HepG2 (cell line): ENCODE measurements around the gene PLEKHH1. TPM values are rescaled to one million over a fixed set of nuclear protein-coding genes. Genes with fewer than 3 reads are reported as not detected.
"Not testable (repeated sequence)": the region's sequence is repeated elsewhere in the genome, so short reads cannot be mapped to it uniquely, and the experiment has no call there.

Source experiments
- ATAC-seq: fragments of 200-7000 bp; cut with Tn5 transposase; 3 replicates; pipeline ENCODE4 v1.9.1; 2020; ENCODE audit warnings: mild to moderate bottlenecking, moderate library complexity
- BruUV-seq: library from RNA; stranded (reverse); fragments of 400-500 nt; replicated peaks from 2 replicates; lab custom pipeline; 2021; lab: Mats Ljungman, UMichigan
- CTCF ChIA-PET: fragments of 300-600 bp; formaldehyde crosslinking; extraction: SDS; loops from one replicate; lab custom pipeline; 2021; ENCODE audit warnings: low total read pairs, inconsistent platforms, low intra/inter-chr PET ratio; lab: Yijun Ruan, JAX
- POLR2A ChIA-PET: fragments of 350-600 bp; sonication (Branson Sonifier 250); formaldehyde crosslinking; loops from one replicate; lab custom pipeline; 2020; ENCODE audit warnings: antibody characterized with exemption, inconsistent platforms; lab: Yijun Ruan, JAX
- DNase-seq: peaks from one replicate; pipeline ENCODE4 v3.0.0-alpha.2; 2015; ENCODE audit warnings: low spot score
- FAIRE-seq: peaks from 3 replicates; lab custom pipeline; 2011; peaks lifted over from hg19 to GRCh38; lab: Jason Lieb, UNC
- H2AFZ ChIP-seq: one replicate; pipeline ENCODE4 v1.6.1; 2011; ENCODE audit warnings: low read length, inconsistent platforms
- H3K27ac ChIP-seq: fragments of 300-600 bp; 3 replicates; pipeline ENCODE4 v1.8.0; 2011; ENCODE audit warnings: mixed run types, mild to moderate bottlenecking, mixed read lengths, low read length, inconsistent platforms; ENCODE audit not compliant: insufficient read depth; ENCODE audit errors: extremely low read length
- H3K27me3 ChIP-seq, 2 experiments: fragments of 200-600 bp in 1 of 2; 2 replicates in 1 of 2; 3 replicates in 1 of 2; pipeline versions ENCODE4 v1.6.0 to v1.8.0; 2011; ENCODE audit warnings: low read length in 2 of 2, mild to moderate bottlenecking in 2 of 2, moderate library complexity in 2 of 2, inconsistent platforms in 1 of 2; ENCODE audit not compliant: insufficient read depth in 2 of 2, control insufficient read depth in 1 of 2
- H3K36me3 ChIP-seq, 2 experiments: fragments of 200-600 bp in 1 of 2; replicated peaks in 1 of 2; 2 replicates in 1 of 2; 3 replicates in 1 of 2; pipeline versions ENCODE4 v1.5.1 to v1.8.0; 2011; ENCODE audit warnings: low read length in 2 of 2, inconsistent platforms in 1 of 2; ENCODE audit not compliant: insufficient read depth in 2 of 2, control insufficient read depth in 1 of 2
- H3K4me1 ChIP-seq: 2 replicates; pipeline ENCODE4 v1.5.1; 2012; ENCODE audit warnings: low read length, inconsistent platforms; ENCODE audit not compliant: insufficient read depth
- H3K4me2 ChIP-seq: 2 replicates; pipeline ENCODE4 v1.6.0; 2011; ENCODE audit warnings: low read depth, low read length, inconsistent platforms
- H3K4me3 ChIP-seq, 3 experiments: fragments of 200-600 bp in 1 of 3; sonication (generic), shearing (Covaris generic) in 1 of 3; replicated peaks in 1 of 3; 2 replicates each; pipeline ENCODE4 v1.5.1; 2011 to 2016; ENCODE audit warnings: low read length in 3 of 3, inconsistent platforms in 2 of 3, low read depth in 2 of 3, mild to moderate bottlenecking in 2 of 3, control low read depth in 1 of 3, mixed read lengths in 1 of 3; ENCODE audit not compliant: insufficient read depth in 1 of 3
- H3K79me2 ChIP-seq: one replicate; pipeline ENCODE4 v1.6.1; 2011; ENCODE audit warnings: low read length, inconsistent platforms; ENCODE audit not compliant: insufficient read depth
- H3K9ac ChIP-seq: 2 replicates; pipeline ENCODE4 v1.6.0; 2011; ENCODE audit warnings: mild to moderate bottlenecking, low read depth, low read length, inconsistent platforms; ENCODE audit not compliant: insufficient read depth
- H3K9me3 ChIP-seq: 2 replicates; pipeline ENCODE4 v1.5.1; 2012; ENCODE audit warnings: mild to moderate bottlenecking, low read length
- H4K20me1 ChIP-seq: 2 replicates; pipeline ENCODE4 v1.6.0; 2011; ENCODE audit warnings: inconsistent platforms, mild to moderate bottlenecking, low read length, moderate library complexity; ENCODE audit not compliant: insufficient read depth
- ATF7 ChIP-seq, 2 experiments: fragments of 450-650 bp in 1 of 2; sonication (generic) in 1 of 2; formaldehyde crosslinking in 1 of 2; IDR thresholded peaks; 2 replicates each; pipeline versions ENCODE4 v1.4.0 to v1.6.1; 2016 to 2020; ENCODE audit warnings: antibody characterized with exemption in 1 of 2, mild to moderate bottlenecking in 1 of 2, missing genetic modification reagents in 1 of 2
- LBX2 ChIP-seq: sonication (generic); formaldehyde crosslinking; IDR thresholded peaks from 2 replicates; pipeline ENCODE4 v1.5.0; 2020; ENCODE audit warnings: missing genetic modification reagents, mild to moderate bottlenecking, borderline replicate concordance
- MAFF ChIP-seq: IDR thresholded peaks from 2 replicates; pipeline ENCODE4 v1.6.1; 2011; ENCODE audit warnings: low read depth, low read length, improper control_type of control experiment
- MAFK ChIP-seq, 2 experiments: IDR thresholded peaks in 1 of 2; conservative IDR thresholded peaks in 1 of 2; 2 replicates each; pipeline ENCODE4 v1.6.1; 2011; ENCODE audit warnings: improper control_type of control experiment in 2 of 2, low read length in 2 of 2
- SOX13 ChIP-seq, 3 experiments: fragments of 450-650 bp in 1 of 3; sonication (generic) in 1 of 3; formaldehyde crosslinking in 1 of 3; IDR thresholded peaks in 2 of 3; conservative IDR thresholded peaks in 1 of 3; 2 replicates each; pipeline versions ENCODE4 v1.5.0 to v1.6.1; 2016 to 2020; ENCODE audit warnings: antibody characterized with exemption in 1 of 3, mild to moderate bottlenecking in 1 of 3, missing compliant biosample characterization in 1 of 3, missing genetic modification reagents in 1 of 3, moderate library complexity in 1 of 3
- THYN1 ChIP-seq: sonication (generic); formaldehyde crosslinking; IDR thresholded peaks from 2 replicates; pipeline ENCODE4 v1.8.1; 2023; ENCODE audit warnings: low read depth, mild to moderate bottlenecking, moderate library complexity, missing genetic modification reagents, borderline replicate concordance
- ZNF644 ChIP-seq: IDR thresholded peaks from 2 replicates; pipeline ENCODE4 v1.6.1; 2016; ENCODE audit warnings: low read depth
- WGBS: methylation state at CpG from one replicate; pipeline ENCODE4 v1.1.6; 2017; ENCODE audit warnings: low lambda C conversion rate; 5-methylcytosine and 5-hydroxymethylcytosine counted together
- in situ Hi-C: cut with HindIII; loops from 2 replicates; pipeline ENCODE4 v1.10.0; 2017; ENCODE audit warnings: low pct_unique_long_range_greater_than_20kb; ENCODE audit not compliant: extremely low pct_ligation_motif_present
- intact Hi-C: fragments of 100-400 bp; cut with micrococcal nuclease; formaldehyde crosslinking; loops from one replicate; pipeline ENCODE4 v1.10.0; 2022; ENCODE audit not compliant: unreplicated experiment
- polyA plus RNA-seq, 8 experiments: library from polyadenylated mRNA; depleted of rRNA in 3 of 8; stranded (reverse) in 7 of 8; unstranded in 1 of 8; fragments of >200 nt; fragmentation: Illumina TruSeq in 4 of 8; extraction: Trizol in 4 of 8; gene quantifications; 2 replicates each; pipeline versions ENCODE4 v1.2.1 to v1.2.3, GENCODE V29; 2011 to 2016; ENCODE audit warnings: low read depth in 4 of 8, missing spikeins in 1 of 8, mixed read lengths in 1 of 8; ENCODE audit not compliant: insufficient read depth in 1 of 8
- total RNA-seq, 5 experiments: library from RNA; depleted of rRNA; stranded (reverse); fragments of >200 nt; fragmentation: Illumina TruSeq; extraction: Trizol; gene quantifications; 2 replicates each; pipeline ENCODE4 v1.2.3, GENCODE V29; 2016; ENCODE audit warnings: low read depth in 1 of 5
- TF ChIP-seq, protein P1 (sequence below): sonication (generic); formaldehyde crosslinking; IDR thresholded peaks from 2 replicates; pipeline ENCODE4 v1.4.0; 2020; ENCODE audit warnings: missing genetic modification reagents

The PLEKHH1 gene
- total and polyA plus RNA-seq, 2 of the 13 experiments (the other 11 are each of a cell fraction or from before 2014, with no cell fraction given), result 8.6 to 15.8 TPM

DNA sequence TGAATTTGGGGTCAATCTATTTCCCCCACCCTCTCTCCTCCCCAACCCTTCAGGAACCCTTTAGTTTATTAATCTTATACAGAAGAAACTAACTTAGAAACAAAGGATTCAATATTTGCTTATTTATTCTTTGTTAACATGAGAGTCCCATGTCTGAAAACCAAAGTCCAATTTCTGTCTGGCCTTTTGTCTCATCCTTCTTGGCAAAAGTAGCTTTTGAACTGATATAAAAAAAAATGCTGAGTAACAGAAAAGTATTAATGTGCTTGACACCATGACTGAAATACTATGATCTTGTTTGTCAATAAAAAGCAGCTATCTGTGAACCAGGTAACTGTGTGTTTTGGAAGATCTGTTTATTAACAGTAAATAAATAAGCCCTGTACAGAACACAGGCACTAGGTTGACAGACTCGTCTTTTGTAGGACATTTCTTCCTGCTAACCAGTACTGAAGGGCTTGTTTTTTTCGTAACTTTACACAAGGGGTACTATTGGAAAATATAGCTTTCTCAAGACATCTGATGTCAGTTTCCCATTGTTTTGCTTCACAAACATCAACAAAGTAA, 56.2 kb downstream of the PLEKHH1 start:
- peaks cover 31% of the 10 kb centered on the region for H3K4me1 ChIP-seq
- in situ Hi-C loops, result loop anchor here (10.0 kb wide), 2 partner anchors 76 to 116 kb away; partner anchors contain the start of gene RDH12
- H3K27ac ChIP-seq, result no peak overlapping the region
- 47% methylated on average over 2 of the region's 2 CpGs for WGBS
- FAIRE-seq (peak; percentile 70), DNase-seq (no peak), ATAC-seq (no peak)
- no peaks in the 10 kb centered on the region for H3K27me3 ChIP-seq
- H3K9me3 ChIP-seq, result no peaks in the 10 kb centered on the region
- no peaks in the 10 kb centered on the region for H4K20me1 ChIP-seq
- no peak overlapping the region for H3K4me3 ChIP-seq
- H3K79me2 ChIP-seq, result no peaks in the 10 kb centered on the region
- CTCF ChIA-PET, result no interaction called here
- no peak overlapping the region for H3K4me2 ChIP-seq
- intact Hi-C loops, result no loop called here
- no peak for TF ChIP-seq SOX13 (IDR thresholded peaks at IDR 0.05)
- TF ChIP-seq SOX13 (CRISPR knock-in tag; conservative IDR thresholded peaks at IDR 0.05 in 1 of 2, IDR thresholded peaks at IDR 0.05 in 1 of 2), result 0 out of 4 replicates have a peak, but pooled peaks of 1 of the 2 experiments have one; percentile 26
- peak; percentile 73 for TF ChIP-seq MAFF
- TF ChIP-seq MAFK (conservative IDR thresholded peaks at IDR 0.05 in 1 of 2, IDR thresholded peaks at IDR 0.05 in 1 of 2; ENCODE audit: low read length in 2 of 2), result peak; percentile 78
- no peak for TF ChIP-seq THYN1 (CRISPR knock-in tag)
- no peak for TF ChIP-seq LBX2 (CRISPR knock-in tag)
- TF ChIP-seq, all 625 proteins: peak for 3
- no TSS peak for BruUV-seq
- Histone ChIP-seq H3K9ac (no peak overlapping the region), H3K36me3 (peaks cover 5 to 13% of the 10 kb centered on the region in 2 experiments; a peak in 3 of 5 replicates), H2AFZ (no peak overlapping the region)
- POLR2A ChIA-PET, result interaction anchor here (1.7 kb wide), 1 partner anchor 11 kb away, joined by 6 read pairs; the partner anchor contains the start of gene PIGH

DNA sequence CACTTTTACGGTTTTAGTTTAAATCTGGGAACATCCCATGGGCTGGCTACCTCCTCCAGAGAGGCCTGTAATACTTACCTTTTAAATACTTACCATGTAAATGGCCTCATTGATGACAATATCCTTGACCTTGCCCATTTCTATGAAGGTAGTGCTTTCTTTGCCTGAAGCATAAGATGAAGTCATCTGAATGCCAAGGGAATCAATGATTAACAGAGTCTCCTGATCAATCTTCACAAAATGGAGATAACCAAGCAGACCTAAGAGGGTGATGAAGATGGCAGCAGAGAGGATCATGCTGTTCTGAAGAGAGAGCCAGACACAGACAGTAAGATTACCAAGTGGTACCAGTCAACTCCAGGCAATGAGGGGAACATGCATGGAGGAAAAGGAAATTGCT, 60.6 kb downstream of the PLEKHH1 start:
- POLR2A ChIA-PET; H3K4me3 ChIP-seq; in situ Hi-C loops; H3K36me3 ChIP-seq; H3K79me2 ChIP-seq; H4K20me1 ChIP-seq; BruUV-seq; H2AFZ ChIP-seq; H3K27me3 ChIP-seq; H3K27ac ChIP-seq; H3K9me3 ChIP-seq; H3K9ac ChIP-seq; FAIRE-seq; intact Hi-C loops; CTCF ChIA-PET; TF ChIP-seq ATF7 (CRISPR knock-in tag; IDR thresholded peaks at IDR 0.05): not testable (repeated sequence)
- peak; percentile 46 for DNase-seq
- H3K4me2 ChIP-seq, result peak overlapping the region; percentile 11; the same call in 1 of the 2 replicates
- ATAC-seq, result 0 out of 3 replicates have a peak, but pooled peaks have one; percentile 45
- H3K4me1 ChIP-seq, result peaks cover 36% of the 10 kb centered on the region
- WGBS, result 3% methylated on average over 1 of the region's 1 CpG
- TF ChIP-seq ZNF644 (CRISPR knock-in tag) (peak; percentile 54), ATF7 (IDR thresholded peaks at IDR 0.05) (peak; percentile 18; the same call in 1 of the 2 replicates)
- TF ChIP-seq, protein P1, sequence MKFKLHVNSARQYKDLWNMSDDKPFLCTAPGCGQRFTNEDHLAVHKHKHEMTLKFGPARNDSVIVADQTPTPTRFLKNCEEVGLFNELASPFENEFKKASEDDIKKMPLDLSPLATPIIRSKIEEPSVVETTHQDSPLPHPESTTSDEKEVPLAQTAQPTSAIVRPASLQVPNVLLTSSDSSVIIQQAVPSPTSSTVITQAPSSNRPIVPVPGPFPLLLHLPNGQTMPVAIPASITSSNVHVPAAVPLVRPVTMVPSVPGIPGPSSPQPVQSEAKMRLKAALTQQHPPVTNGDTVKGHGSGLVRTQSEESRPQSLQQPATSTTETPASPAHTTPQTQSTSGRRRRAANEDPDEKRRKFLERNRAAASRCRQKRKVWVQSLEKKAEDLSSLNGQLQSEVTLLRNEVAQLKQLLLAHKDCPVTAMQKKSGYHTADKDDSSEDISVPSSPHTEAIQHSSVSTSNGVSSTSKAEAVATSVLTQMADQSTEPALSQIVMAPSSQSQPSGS (CRISPR knock-in tag), result peak; percentile 61; the same call in 1 of the 2 replicates
